Activated CD4-positive, CD25-positive, alpha-beta regulatory T cell treated with anti-CD3 and anti-CD28 coated beads, Interleukin-2, amount 50 U/mL, for 16 hours (primary cell): ENCODE data around the gene CER1.

Source experiments
- DNase-seq: peaks from one replicate; pipeline ENCODE4 v3.0.0-alpha.2; 2020; ENCODE audit warnings: low read depth, low spot score

Gene CER1, protein sequence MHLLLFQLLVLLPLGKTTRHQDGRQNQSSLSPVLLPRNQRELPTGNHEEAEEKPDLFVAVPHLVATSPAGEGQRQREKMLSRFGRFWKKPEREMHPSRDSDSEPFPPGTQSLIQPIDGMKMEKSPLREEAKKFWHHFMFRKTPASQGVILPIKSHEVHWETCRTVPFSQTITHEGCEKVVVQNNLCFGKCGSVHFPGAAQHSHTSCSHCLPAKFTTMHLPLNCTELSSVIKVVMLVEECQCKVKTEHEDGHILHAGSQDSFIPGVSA

DNA sequence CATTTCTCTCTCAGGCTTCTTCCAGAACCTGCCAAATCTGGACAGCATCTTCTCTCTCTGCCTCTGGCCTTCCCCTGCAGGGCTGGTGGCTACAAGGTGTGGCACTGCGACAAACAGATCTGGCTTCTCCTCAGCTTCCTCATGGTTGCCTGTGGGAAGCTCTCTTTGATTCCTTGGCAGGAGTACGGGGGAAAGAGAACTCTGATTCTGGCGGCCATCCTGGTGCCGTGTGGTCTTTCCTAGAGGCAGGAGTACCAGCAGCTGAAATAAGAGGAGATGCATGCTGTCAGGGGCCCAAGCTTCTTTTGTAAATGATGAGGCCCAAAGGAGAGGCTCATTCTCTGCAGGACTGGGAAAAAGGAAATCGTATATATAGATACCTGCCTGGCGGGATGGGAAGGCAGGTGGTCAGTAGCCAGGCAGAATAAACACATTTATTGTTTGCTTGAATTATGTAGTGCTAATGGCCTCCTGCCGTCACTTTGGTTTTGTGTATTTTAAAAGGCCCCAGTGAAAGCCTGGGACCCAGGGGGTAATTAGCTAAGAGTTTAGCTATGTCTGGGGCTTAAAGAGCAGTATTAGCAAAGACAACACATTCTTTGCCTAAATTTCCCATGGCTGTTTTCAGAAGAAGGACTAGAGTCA, at the start of gene CER1:
Gene CER1, minus strand, starts transcription at position 343 of the 645 bp plus-strand sequence. Its CDS starts 61 bp downstream, at position 282.
- no peak for DNase-seq

DNA sequence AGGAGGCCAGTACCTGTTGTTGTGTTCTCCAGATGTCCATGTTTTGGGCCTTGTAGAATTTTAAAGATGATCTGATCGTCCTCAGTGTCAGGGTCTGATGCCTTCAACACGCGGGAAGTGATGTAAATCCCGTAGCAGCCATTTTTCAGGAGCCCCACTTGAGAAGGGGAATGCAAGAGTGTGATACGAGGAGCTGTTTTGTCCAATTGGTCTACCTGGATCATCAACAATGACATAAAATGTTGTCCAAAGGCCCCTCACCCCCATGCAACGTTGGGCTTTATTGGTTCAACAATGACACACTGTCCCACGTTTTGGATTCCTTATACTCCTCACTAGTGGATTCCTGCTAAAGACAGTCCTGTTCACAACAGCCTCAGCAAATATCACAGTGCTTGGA, 48.1 kb upstream of the CER1 start:
- no peak for DNase-seq

DNA sequence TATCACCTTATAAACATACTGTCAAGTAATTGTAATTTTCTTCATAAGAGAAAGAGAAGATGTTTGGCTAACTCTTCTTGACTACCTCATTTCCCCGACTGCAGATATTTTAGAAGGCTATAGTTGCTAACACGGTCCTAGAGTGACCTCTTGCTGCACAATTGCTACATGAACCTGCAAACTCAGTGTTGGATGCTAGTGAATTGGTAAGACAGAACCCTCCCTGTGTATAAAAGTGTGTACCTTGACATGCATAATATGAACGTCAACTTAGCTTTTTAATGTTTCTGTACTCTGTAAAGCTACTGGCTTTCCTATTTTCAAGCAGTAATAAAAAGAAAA, 46.7 kb upstream of the CER1 start:
- no peak for DNase-seq

- no peak for DNase-seq
Observed at GRCh38 chr9:14768405-14769229, 46.1 kb upstream of the CER1 start.

DNA sequence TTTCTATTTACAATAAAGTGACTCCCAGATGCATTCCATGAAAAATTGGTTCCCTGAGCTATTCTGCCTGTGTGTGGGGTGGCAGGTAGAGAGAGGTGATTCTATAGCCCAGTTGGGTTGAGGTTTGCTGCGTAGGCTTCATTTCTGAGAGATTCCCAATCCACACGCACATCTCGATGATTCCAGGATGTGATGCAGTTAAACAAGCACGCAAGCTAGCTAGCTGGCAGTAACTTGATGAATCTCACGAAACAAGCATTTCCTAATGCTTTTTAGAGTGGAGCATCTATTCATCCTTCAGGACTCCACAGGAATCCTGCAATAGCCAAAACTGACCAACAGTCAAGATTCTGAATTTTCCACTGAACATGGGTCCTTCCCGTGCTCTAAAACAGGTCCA, 43.8 kb upstream of the CER1 start:
- DNase-seq = no peak

GRCh38 chr9:14761584-14761983, 39.1 kb upstream of the CER1 start:
- DNase-seq = no peak

- DNase-seq = no peak
Observed at GRCh38 chr9:14760060-14760459, 37.5 kb upstream of the CER1 start.

- no peak for DNase-seq
Observed at GRCh38 chr9:14756291-14756690, 33.8 kb upstream of the CER1 start.

- DNase-seq = no peak
Observed at GRCh38 chr9:14752871-14753270, 30.3 kb upstream of the CER1 start.

GRCh38 chr9:14752271-14752670, 29.7 kb upstream of the CER1 start:
- no peak for DNase-seq

GRCh38 chr9:14750821-14751220, 28.3 kb upstream of the CER1 start:
- no peak for DNase-seq

DNA sequence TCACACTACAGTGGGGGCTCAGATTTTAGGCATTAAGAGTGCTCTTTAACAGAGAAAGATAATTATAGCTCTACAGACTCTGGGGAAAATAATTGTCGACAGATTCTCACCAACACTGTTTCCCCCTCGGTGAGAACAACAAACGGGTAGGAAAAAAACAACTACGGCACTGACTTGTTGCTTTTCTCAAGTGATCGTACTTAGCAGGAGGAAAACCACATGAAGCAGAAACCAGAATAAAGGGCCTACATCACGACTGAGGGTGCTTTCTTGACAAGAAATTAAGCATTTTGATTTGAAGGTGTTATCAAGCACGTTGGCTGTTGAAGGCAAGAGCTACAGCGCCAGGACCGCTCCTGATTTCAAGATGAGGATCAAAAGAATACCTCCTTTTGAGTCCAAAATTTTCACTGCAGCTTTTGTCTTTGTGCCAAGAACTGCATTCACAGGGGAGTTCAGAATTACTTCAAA, 27.2 kb upstream of the CER1 start:
- no peak for DNase-seq

DNA sequence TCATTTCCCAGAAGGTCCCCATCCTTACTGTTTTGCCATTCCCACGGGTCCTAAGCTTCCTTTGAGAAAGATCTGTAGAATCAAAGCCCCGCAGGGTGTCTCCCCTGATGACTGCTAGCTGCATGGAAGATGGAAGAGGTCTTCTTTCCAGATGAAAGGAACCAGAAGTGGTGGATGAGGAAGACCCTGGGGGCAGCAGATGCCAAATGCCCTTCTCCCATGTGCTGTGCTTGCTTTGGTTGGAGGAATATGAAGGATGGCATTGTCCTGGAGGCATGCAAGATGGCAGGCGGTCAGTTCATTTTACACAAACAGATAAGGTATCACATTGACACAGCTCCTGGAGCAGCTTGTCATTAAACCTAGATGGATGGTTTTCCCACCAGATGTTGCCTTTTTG, 25.8 kb upstream of the CER1 start:
- DNase-seq = no peak

GRCh38 chr9:14747111-14747510, 24.6 kb upstream of the CER1 start:
- no peak for DNase-seq

DNA sequence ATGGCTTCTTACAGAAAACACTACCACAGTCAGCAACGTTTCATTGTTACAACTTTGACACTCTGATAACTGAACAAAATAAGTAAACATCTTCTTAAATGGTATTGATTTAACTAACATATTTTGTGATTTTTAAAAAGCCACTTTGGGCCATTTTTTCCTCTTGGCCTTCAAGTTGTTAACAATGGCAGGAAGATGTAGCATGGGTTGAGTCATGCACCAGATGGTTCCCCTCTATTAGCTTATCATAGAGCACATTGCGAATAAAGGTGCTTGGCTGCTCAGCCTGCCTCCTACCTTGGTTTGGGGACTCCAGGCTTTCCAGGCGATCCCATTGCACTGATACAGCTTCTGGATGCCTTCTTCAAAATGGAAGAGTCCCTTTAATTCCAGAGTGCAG, 24.1 kb upstream of the CER1 start:
- DNase-seq = no peak

GRCh38 chr9:14744768-14745167, 22.2 kb upstream of the CER1 start:
- DNase-seq = no peak

DNA sequence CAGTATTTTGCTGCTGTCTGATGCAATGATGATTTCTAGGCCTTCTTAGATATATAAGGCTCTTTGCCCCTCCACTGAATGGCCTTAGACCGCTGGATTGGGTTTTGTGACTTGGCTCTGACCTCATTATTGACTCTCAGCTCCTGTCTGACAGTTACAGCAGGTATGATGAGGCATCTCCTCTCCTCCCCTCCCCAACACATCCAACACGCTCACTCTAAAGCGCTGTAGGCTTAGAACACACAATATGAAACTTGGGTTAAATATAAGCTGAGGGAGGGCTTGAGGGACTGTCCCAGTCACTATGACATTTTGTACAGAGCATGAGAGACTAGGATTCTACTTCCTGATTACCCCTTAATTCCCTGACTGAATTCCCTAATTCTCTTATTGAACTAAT, 18.8 kb upstream of the CER1 start:
- DNase-seq = no peak

DNA sequence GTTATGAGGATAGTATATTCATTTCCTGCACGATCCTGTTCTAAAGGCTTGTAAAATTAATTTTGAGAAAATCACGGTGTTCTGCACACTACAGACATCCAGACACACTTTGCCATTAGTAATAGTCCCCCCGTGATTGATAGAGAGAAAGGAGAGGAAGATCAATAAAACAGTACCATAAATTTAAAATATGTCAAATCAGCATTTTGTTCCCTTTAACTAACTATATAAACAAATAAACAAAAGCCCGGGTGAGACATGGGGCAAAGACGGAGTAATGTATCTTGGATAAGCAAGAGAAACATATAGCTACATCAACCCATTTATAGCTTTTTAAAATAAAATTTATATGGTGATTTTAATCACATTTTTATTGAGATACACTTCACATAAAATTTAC, 10.6 kb upstream of the CER1 start:
- DNase-seq = no peak

- no peak for DNase-seq
Observed at GRCh38 chr9:14731294-14731981, 8.9 kb upstream of the CER1 start.

DNA sequence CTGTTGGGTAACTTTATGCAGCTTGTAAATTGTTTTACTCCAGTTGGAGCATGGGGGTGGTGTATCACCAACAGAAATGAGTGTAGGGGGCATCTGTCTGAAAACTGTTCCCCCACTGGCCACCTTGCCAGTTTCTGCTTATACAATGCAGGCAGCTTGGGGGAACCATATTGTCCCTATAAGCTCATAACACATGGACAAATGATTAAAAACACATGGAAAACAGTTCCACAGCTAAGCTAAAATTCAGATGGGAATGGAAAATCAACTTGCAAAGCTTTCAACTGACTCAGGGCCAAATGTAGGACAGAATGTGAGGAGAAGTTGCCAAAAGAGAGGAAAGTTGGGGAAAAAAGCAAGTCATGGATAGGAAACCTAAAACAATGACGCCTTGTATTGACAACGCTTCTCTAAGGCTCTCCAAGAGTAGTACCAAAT, 7.9 kb upstream of the CER1 start:
- DNase-seq = no peak

- no peak for DNase-seq
Observed at GRCh38 chr9:14723301-14723700, 768 bp upstream of the CER1 start.
